Gastrocnemius medialis (tissue), 4 donors: ENCODE results near the gene FTCD. TPM values are rescaled to one million over a fixed set of nuclear protein-coding genes. Genes with fewer than 3 reads are reported as not detected.

Experiments used
- ATAC-seq, 2 donors: fragments of 150-250 bp; one replicate each; pipeline ENCODE4 v1.9.1; 2016
- DNase-seq, 2 donors: peaks; one replicate each; pipeline ENCODE4 v3.0.0-alpha.2; 2019
- H3K27ac ChIP-seq, 4 donors: fragments of 200-600 bp; sonication (generic); 1 replicate in 1 of 4; 2 replicates in 3 of 4; pipeline ENCODE4 v1.5.1; 2016 to 2018; ENCODE audit warnings: mild to moderate bottlenecking in 2 of 4, moderate library complexity in 1 of 4
- H3K27me3 ChIP-seq, 3 donors: fragments of 200-600 bp; sonication (generic) in 2 of 3; 1 replicate in 1 of 3; 2 replicates in 2 of 3; pipeline versions ENCODE4 v1.5.1 to v1.6.0; 2016 to 2019; ENCODE audit warnings: mild to moderate bottlenecking in 1 of 3, moderate library complexity in 1 of 3
- H3K36me3 ChIP-seq, 2 donors: fragments of 200-600 bp; sonication (generic) in 1 of 2; one replicate each; pipeline ENCODE4 v1.5.1; 2017 to 2018
- H3K4me1 ChIP-seq, 2 donors: fragments of 200-600 bp; sonication (generic) in 1 of 2; one replicate each; pipeline ENCODE4 v1.5.1; 2016 to 2017; ENCODE audit warnings: mild to moderate bottlenecking in 2 of 2
- H3K4me3 ChIP-seq, 4 donors: fragments of 200-600 bp; sonication (generic) in 3 of 4; 1 replicate in 1 of 4; 2 replicates in 3 of 4; pipeline ENCODE4 v1.5.1; 2016 to 2019; ENCODE audit warnings: mild to moderate bottlenecking in 2 of 4
- H3K9me3 ChIP-seq, 3 donors: fragments of 200-600 bp; sonication (generic) in 2 of 3; 1 replicate in 1 of 3; 2 replicates in 2 of 3; pipeline ENCODE4 v1.5.1; 2016 to 2019
- CTCF ChIP-seq, 5 experiments: fragments of 450-650 bp in 3 of 5; fragments of 200-600 bp in 2 of 5; sonication (generic) in 2 of 5; IDR thresholded peaks in 4 of 5; conservative IDR thresholded peaks in 1 of 5; 1 replicate in 4 of 5; 2 replicates in 1 of 5; pipeline ENCODE4 v1.5.1; 2016 to 2019; ENCODE audit warnings: antibody characterized with exemption in 5 of 5, mild to moderate bottlenecking in 3 of 5, moderate library complexity in 3 of 5
- POLR2A ChIP-seq, 2 donors: fragments of 450-650 bp; IDR thresholded peaks; one replicate each; pipeline ENCODE4 v1.6.1; 2017; ENCODE audit warnings: antibody characterized with exemption in 2 of 2, mild to moderate bottlenecking in 2 of 2, moderate library complexity in 2 of 2
- in situ Hi-C, 4 donors: fragments of 200-750 bp; cut with MboI; loops; one replicate each; pipeline versions ENCODE4 v1.15.0 to v1.8.0; 2017; ENCODE audit warnings: low sequenced_read_pairs in 4 of 4
- intact Hi-C: fragments of 100-400 bp; cut with DNase I; formaldehyde crosslinking; loops from one replicate; pipeline ENCODE4 v1.15.1; 2023; ENCODE audit warnings: low total_unique reads
- total RNA-seq, 4 donors: library from RNA; depleted of rRNA; stranded (reverse); fragments of >200 nt; gene quantifications; one replicate each; pipeline versions ENCODE4 v1.1.0 to v1.2.3, GENCODE V29; 2016

FTCD gene
- total RNA-seq, 4 donors from 2014 or later: 0.33 to 0.95 TPM; not detected in 2

- peak in 1 of 2 donors; percentile 6 for DNase-seq
- H3K4me1 ChIP-seq: no peaks in the 10 kb centered on the region
- in situ Hi-C loops (loop anchor here in 2 of 4 donors (25.0 kb wide), 1 partner anchor 161 kb away; no protein-coding TSS in a partner anchor), intact Hi-C loops (no loop called here)
- no peaks in the 10 kb centered on the region for H3K9me3 ChIP-seq
- H3K4me3 ChIP-seq: no peak overlapping the region
- H3K36me3 ChIP-seq: no peaks in the 10 kb centered on the region
- TF ChIP-seq CTCF (IDR thresholded peaks at IDR 0.05 in 4 of 5, conservative IDR thresholded peaks at IDR 0.05 in 1 of 5): no peak
- TF ChIP-seq POLR2A (IDR thresholded peaks at IDR 0.05): no peak
- H3K27me3 ChIP-seq: no peaks in the 10 kb centered on the region
- H3K27ac ChIP-seq: no peak overlapping the region
- no peak for ATAC-seq
These were observed 32.4 kb downstream of the FTCD start for GRCh38 chr21:46122758-46123683.

DNA sequence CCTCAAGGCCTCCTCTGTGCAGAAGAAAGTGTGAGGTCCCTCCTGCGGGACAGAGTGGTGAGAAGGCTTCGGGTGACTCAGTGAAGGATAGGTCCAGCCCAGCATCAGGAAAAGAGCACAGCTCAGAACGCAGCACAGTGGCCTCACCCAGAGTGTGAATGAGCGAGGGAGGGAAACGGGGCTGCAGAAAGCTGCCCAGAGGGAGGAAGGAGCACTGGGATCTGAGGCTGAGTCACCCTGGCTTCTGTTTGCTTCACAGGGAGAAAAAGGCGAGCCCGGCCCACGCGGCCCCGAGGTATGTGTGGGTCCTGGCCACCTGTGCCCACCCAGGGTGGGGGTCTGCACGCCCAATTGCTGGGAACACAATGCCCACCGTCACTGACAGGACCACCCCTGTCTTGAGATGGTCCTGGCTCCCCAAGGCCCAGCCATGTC lies 33.1 kb downstream of the FTCD start:
- H3K27me3 ChIP-seq: no peaks in the 10 kb centered on the region
- in situ Hi-C loops (loop anchor here in 2 of 4 donors (25.0 kb wide), 1 partner anchor 160 kb away; no protein-coding TSS in a partner anchor), intact Hi-C loops (no loop called here)
- H3K9me3 ChIP-seq: no peaks in the 10 kb centered on the region
- no peaks in the 10 kb centered on the region for H3K4me1 ChIP-seq
- TF ChIP-seq CTCF (IDR thresholded peaks at IDR 0.05 in 4 of 5, conservative IDR thresholded peaks at IDR 0.05 in 1 of 5) (no peak), POLR2A (IDR thresholded peaks at IDR 0.05) (no peak)
- ATAC-seq: no peak
- H3K36me3 ChIP-seq: no peaks in the 10 kb centered on the region
- H3K27ac ChIP-seq: no peak overlapping the region
- no peak for DNase-seq
- H3K4me3 ChIP-seq: no peak overlapping the region

DNA sequence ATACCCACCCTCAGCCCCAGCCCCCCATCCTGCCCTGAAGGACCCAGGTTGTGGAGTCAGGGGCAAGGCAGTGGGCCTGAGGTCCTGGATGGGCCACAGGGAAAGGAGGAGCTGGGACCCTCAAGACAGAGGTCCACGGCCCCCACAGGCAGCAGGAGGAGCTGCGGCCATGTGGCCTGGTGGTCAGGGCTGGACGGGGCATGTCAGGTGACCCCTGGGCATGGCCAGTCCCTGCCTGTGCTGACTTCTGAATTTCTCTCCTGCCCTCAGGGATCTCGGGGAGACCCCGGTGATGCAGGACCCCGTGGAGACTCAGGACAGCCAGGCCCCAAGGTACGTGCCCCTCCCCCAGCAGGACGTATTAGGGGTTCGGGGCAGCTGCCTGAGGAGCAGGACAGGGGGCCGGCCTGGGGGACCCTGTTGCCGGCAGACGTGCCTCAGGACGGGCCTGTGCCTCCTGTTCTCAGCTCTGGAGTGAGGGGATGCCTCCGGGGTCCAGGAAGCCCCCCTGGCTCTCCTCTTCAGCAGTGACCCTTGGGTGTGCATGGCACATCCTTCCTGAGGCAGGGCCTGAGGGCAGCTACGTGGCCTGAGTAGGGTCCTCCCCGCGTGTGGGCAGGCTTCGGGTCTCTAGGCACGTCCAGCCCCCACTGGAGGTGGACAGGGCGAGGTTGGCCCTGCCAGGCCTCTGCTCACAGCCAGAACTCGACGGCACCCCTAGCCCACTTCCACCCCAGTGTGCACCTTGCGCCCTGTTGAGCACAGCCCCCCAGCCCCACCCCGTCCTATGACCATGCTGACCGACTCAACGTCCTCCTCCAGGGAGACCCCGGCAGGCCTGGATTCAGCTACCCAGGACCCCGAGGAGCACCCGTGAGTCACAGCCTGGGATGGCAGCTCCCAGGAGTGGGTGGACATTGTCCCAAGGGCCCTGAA lies 33.8 kb downstream of the FTCD start:
- intact Hi-C loops: no loop called here
- in situ Hi-C loops: loop anchor here in 2 of 4 donors (25.0 kb wide), 1 partner anchor 159 kb away; no protein-coding TSS in a partner anchor
- TF ChIP-seq CTCF (IDR thresholded peaks at IDR 0.05 in 4 of 5, conservative IDR thresholded peaks at IDR 0.05 in 1 of 5) (no peak), POLR2A (IDR thresholded peaks at IDR 0.05) (no peak)
- Histone ChIP-seq H3K4me1 (no peaks in the 10 kb centered on the region), H3K27me3 (no peaks in the 10 kb centered on the region), H3K27ac (no peak overlapping the region), H3K9me3 (no peaks in the 10 kb centered on the region), H3K36me3 (no peaks in the 10 kb centered on the region), H3K4me3 (no peak overlapping the region)
- DNase-seq (peak in 1 of 2 donors; percentile 11), ATAC-seq (no peak)

- H3K9me3 ChIP-seq: no peaks in the 10 kb centered on the region
- in situ Hi-C loops: loop anchor here in 2 of 4 donors (25.0 kb wide), 1 partner anchor 158 kb away; no protein-coding TSS in a partner anchor
- intact Hi-C loops: no loop called here
- DNase-seq: peak in 1 of 2 donors; percentile 11
- ATAC-seq: no peak
- no peaks in the 10 kb centered on the region for H3K27me3 ChIP-seq
- H3K4me1 ChIP-seq: no peaks in the 10 kb centered on the region
- no peaks in the 10 kb centered on the region for H3K36me3 ChIP-seq
- no peak overlapping the region for H3K27ac ChIP-seq
- TF ChIP-seq POLR2A (IDR thresholded peaks at IDR 0.05): no peak
- no peak for TF ChIP-seq CTCF (IDR thresholded peaks at IDR 0.05 in 4 of 5, conservative IDR thresholded peaks at IDR 0.05 in 1 of 5)
- H3K4me3 ChIP-seq: no peak overlapping the region
These were observed 34.8 kb downstream of the FTCD start for GRCh38 chr21:46120301-46121285.
